ENCODE measurements around the gene ELF4.

The ELF4 gene

GRCh38 chrX:130085551-130086446 lies 24.5 kb downstream of the ELF4 start:
- Histone ChIP-seq H3K4me1 (ENCODE audit: control extremely low read depth in 1 of 4, control insufficient read depth in 4 of 4, insufficient read depth in 4 of 4, low read length in 3 of 4) (peaks cover 11 to 90% (median 77%) of the 10 kb centered on the region in 4 experiments), H3K27ac (ENCODE audit: insufficient read depth in 1 of 2, low read depth in 1 of 2, low read length in 2 of 2, poor library complexity in 1 of 2, severe bottlenecking in 2 of 2) (peak overlapping the region in 1 of 2 experiments; percentile 50), H3K4me3 (ENCODE audit: control insufficient read depth in 1 of 7, extremely low read depth in 1 of 7, insufficient read depth in 4 of 7, low read depth in 2 of 7, low read length in 6 of 7) (peak overlapping the region in 6 of 7 experiments; percentile 19 to 55 (median 36)), H3K27me3 (replicated peaks in 2 of 5; ENCODE audit: control insufficient read depth in 4 of 5, insufficient read depth in 5 of 5, low read length in 4 of 5) (no peaks in the 10 kb centered on the region), H3K36me3 (ENCODE audit: control insufficient read depth in 4 of 4, insufficient read depth in 4 of 4, low read length in 3 of 4) (peaks cover 0 to 9% (median under 1%) of the 10 kb centered on the region in 4 experiments), H3K9me3 (ENCODE audit: control extremely low read depth in 1 of 5, control insufficient read depth in 4 of 5, insufficient read depth in 2 of 5, low read depth in 1 of 5, low read length in 4 of 5) (no peaks in the 10 kb centered on the region)
- WGBS (ENCODE audit: insufficient coverage): 60% methylated on average over 8 of the region's 11 CpGs
- no peak for DNase-seq
- ChIA-PET POLR2A (interaction anchor here (0.9 kb wide), 1 partner anchor 10 kb away, joined by 4 read pairs; no protein-coding TSS in a partner anchor), CTCF (interaction anchor here (1.2 to 3.8 kb wide), 7 partner anchors 10 to 106 kb away, joined by 3 to 18 read pairs (median 6); no protein-coding TSS in a partner anchor)

- H3K4me3 ChIP-seq (ENCODE audit: control insufficient read depth in 1 of 7, extremely low read depth in 1 of 7, insufficient read depth in 4 of 7, low read depth in 2 of 7, low read length in 6 of 7): peak overlapping the region in 2 of 7 experiments; percentile 16 to 33
- DNase-seq: no peak
- 80% methylated on average over 6 of the region's 9 CpGs for WGBS (ENCODE audit: insufficient coverage)
- peaks cover 8 to 88% (median 78%) of the 10 kb centered on the region in 4 experiments for H3K4me1 ChIP-seq (ENCODE audit: control extremely low read depth in 1 of 4, control insufficient read depth in 4 of 4, insufficient read depth in 4 of 4, low read length in 3 of 4)
- H3K9me3 ChIP-seq (ENCODE audit: control extremely low read depth in 1 of 5, control insufficient read depth in 4 of 5, insufficient read depth in 2 of 5, low read depth in 1 of 5, low read length in 4 of 5): no peaks in the 10 kb centered on the region
- H3K36me3 ChIP-seq (ENCODE audit: control insufficient read depth in 4 of 4, insufficient read depth in 4 of 4, low read length in 3 of 4): peaks cover 0 to 14% (median 2%) of the 10 kb centered on the region in 4 experiments
- ChIA-PET POLR2A (interaction anchor here (1.0 kb wide), 1 partner anchor 36 kb away, joined by 3 read pairs; no protein-coding TSS in a partner anchor), CTCF (interaction anchor here (1.1 to 3.8 kb wide), 4 partner anchors 10 to 107 kb away, joined by 4 to 18 read pairs (median 7); no protein-coding TSS in a partner anchor)
- H3K27me3 ChIP-seq (replicated peaks in 2 of 5; ENCODE audit: control insufficient read depth in 4 of 5, insufficient read depth in 5 of 5, low read length in 4 of 5): no peaks in the 10 kb centered on the region
- H3K27ac ChIP-seq (ENCODE audit: insufficient read depth in 1 of 2, low read depth in 1 of 2, low read length in 2 of 2, poor library complexity in 1 of 2, severe bottlenecking in 2 of 2): peak overlapping the region in 1 of 2 experiments; percentile 50
Measured at GRCh38 chrX:130084631-130085237, 25.6 kb downstream of the ELF4 start.

GRCh38 chrX:130083656-130084382 lies 26.5 kb downstream of the ELF4 start:
- DNase-seq: no peak
- POLR2A ChIA-PET: interaction anchor here (1.0 kb wide), 1 partner anchor 37 kb away, joined by 3 read pairs; no protein-coding TSS in a partner anchor
- 69% methylated on average over 14 of the region's 15 CpGs for WGBS (ENCODE audit: insufficient coverage)
- Histone ChIP-seq H3K36me3 (ENCODE audit: control insufficient read depth in 4 of 4, insufficient read depth in 4 of 4, low read length in 3 of 4) (peaks cover 0 to 14% (median 2%) of the 10 kb centered on the region in 4 experiments), H3K4me3 (ENCODE audit: control insufficient read depth in 1 of 7, extremely low read depth in 1 of 7, insufficient read depth in 4 of 7, low read depth in 2 of 7, low read length in 6 of 7) (peak overlapping the region in 3 of 7 experiments; percentile 11 to 33 (median 28)), H3K4me1 (ENCODE audit: control extremely low read depth in 1 of 4, control insufficient read depth in 4 of 4, insufficient read depth in 4 of 4, low read length in 3 of 4) (peaks cover 8 to 83% (median 76%) of the 10 kb centered on the region in 4 experiments), H3K27ac (ENCODE audit: insufficient read depth in 1 of 2, low read depth in 1 of 2, low read length in 2 of 2, poor library complexity in 1 of 2, severe bottlenecking in 2 of 2) (peak overlapping the region in 1 of 2 experiments; percentile 26), H3K9me3 (ENCODE audit: control extremely low read depth in 1 of 5, control insufficient read depth in 4 of 5, insufficient read depth in 2 of 5, low read depth in 1 of 5, low read length in 4 of 5) (no peaks in the 10 kb centered on the region), H3K27me3 (replicated peaks in 2 of 5; ENCODE audit: control insufficient read depth in 4 of 5, insufficient read depth in 5 of 5, low read length in 4 of 5) (no peaks in the 10 kb centered on the region)
- CTCF ChIA-PET: interaction anchor here (1.1 to 3.8 kb wide), 3 partner anchors 11 to 35 kb away, joined by 6 to 18 read pairs (median 8); no protein-coding TSS in a partner anchor

- CTCF ChIA-PET: interaction anchor here (6.6 kb wide), 1 partner anchor 38 kb away, joined by 86 read pairs; no protein-coding TSS in a partner anchor
Measured at GRCh38 chrX:130083107-130083490, 27.2 kb downstream of the ELF4 start.

GRCh38 chrX:130082244-130083106 lies 27.8 kb downstream of the ELF4 start:
- ChIA-PET CTCF (interaction anchor here (0.7 to 6.6 kb wide), 13 partner anchors 10 to 111 kb away, joined by 3 to 86 read pairs (median 4); partner anchors contain the start of gene RAB33A), POLR2A (interaction anchor here (0.5 to 2.0 kb wide), 8 partner anchors 9 to 83 kb away, joined by 3 to 6 read pairs (median 4); partner anchors contain the start of genes AIFM1 and ELF4)
- Histone ChIP-seq H3K9me3 (ENCODE audit: control extremely low read depth in 1 of 5, control insufficient read depth in 4 of 5, insufficient read depth in 2 of 5, low read depth in 1 of 5, low read length in 4 of 5) (no peaks in the 10 kb centered on the region), H3K4me1 (ENCODE audit: control extremely low read depth in 1 of 4, control insufficient read depth in 4 of 4, insufficient read depth in 4 of 4, low read length in 3 of 4) (peaks cover 8 to 74% (median 65%) of the 10 kb centered on the region in 4 experiments), H3K27ac (ENCODE audit: insufficient read depth in 1 of 2, low read depth in 1 of 2, low read length in 2 of 2, poor library complexity in 1 of 2, severe bottlenecking in 2 of 2) (peak overlapping the region in 1 of 2 experiments; percentile 80), H3K36me3 (ENCODE audit: control insufficient read depth in 4 of 4, insufficient read depth in 4 of 4, low read length in 3 of 4) (peaks cover 0 to 14% (median 3%) of the 10 kb centered on the region in 4 experiments), H3K27me3 (replicated peaks in 2 of 5; ENCODE audit: control insufficient read depth in 4 of 5, insufficient read depth in 5 of 5, low read length in 4 of 5) (no peaks in the 10 kb centered on the region), H3K4me3 (ENCODE audit: control insufficient read depth in 1 of 7, extremely low read depth in 1 of 7, insufficient read depth in 4 of 7, low read depth in 2 of 7, low read length in 6 of 7) (peak overlapping the region in 4 of 7 experiments; percentile 11 to 59 (median 42))
- DNase-seq: peak; percentile 77 to 90 (median 89)
- WGBS (ENCODE audit: insufficient coverage): 28% methylated on average over 14 of the region's 28 CpGs

More at GRCh38 chrX:130083107-130083490, 27.2 kb downstream of the ELF4 start:
- Histone ChIP-seq H3K36me3 (ENCODE audit: control insufficient read depth in 4 of 4, insufficient read depth in 4 of 4, low read length in 3 of 4) (peaks cover 0 to 14% (median 2%) of the 10 kb centered on the region in 4 experiments), H3K4me1 (ENCODE audit: control extremely low read depth in 1 of 4, control insufficient read depth in 4 of 4, insufficient read depth in 4 of 4, low read length in 3 of 4) (peaks cover 8 to 78% (median 71%) of the 10 kb centered on the region in 4 experiments), H3K27me3 (replicated peaks in 2 of 5; ENCODE audit: control insufficient read depth in 4 of 5, insufficient read depth in 5 of 5, low read length in 4 of 5) (no peaks in the 10 kb centered on the region), H3K9me3 (ENCODE audit: control extremely low read depth in 1 of 5, control insufficient read depth in 4 of 5, insufficient read depth in 2 of 5, low read depth in 1 of 5, low read length in 4 of 5) (no peaks in the 10 kb centered on the region), H3K27ac (ENCODE audit: insufficient read depth in 1 of 2, low read depth in 1 of 2, low read length in 2 of 2, poor library complexity in 1 of 2, severe bottlenecking in 2 of 2) (no peak overlapping the region), H3K4me3 (ENCODE audit: control insufficient read depth in 1 of 7, extremely low read depth in 1 of 7, insufficient read depth in 4 of 7, low read depth in 2 of 7, low read length in 6 of 7) (peak overlapping the region in 1 of 7 experiments; percentile 28)
- peak in 1 of 3 donors; percentile 32 for DNase-seq
- WGBS (ENCODE audit: insufficient coverage): 31% methylated on average over 3 of the region's 7 CpGs
- POLR2A ChIA-PET: interaction anchor here (0.7 to 2.0 kb wide), 4 partner anchors 9 to 37 kb away, joined by 3 to 6 read pairs (median 4); partner anchors contain the start of gene ELF4
